OCI-LY1 (cell line): ENCODE results near the gene WBP2.

Experiments used
- EZH2 ChIP-seq: fragments of 200-600 bp; sonication (generic), shearing (Covaris generic); IDR thresholded peaks from 2 replicates; pipeline ENCODE4 v1.8.0; 2017; ENCODE audit warnings: borderline replicate concordance, mixed run types, mild to moderate bottlenecking, antibody characterized with exemption, low read length, moderate library complexity, mixed read lengths
- TF ChIP-seq, protein P1 (sequence below): fragments of 200-600 bp; sonication (generic), shearing (Covaris generic); IDR thresholded peaks from 2 replicates; pipeline ENCODE4 v1.5.1; 2017; ENCODE audit warnings: mild to moderate bottlenecking, antibody characterized with exemption, low read length, moderate library complexity, mixed read lengths

DNA sequence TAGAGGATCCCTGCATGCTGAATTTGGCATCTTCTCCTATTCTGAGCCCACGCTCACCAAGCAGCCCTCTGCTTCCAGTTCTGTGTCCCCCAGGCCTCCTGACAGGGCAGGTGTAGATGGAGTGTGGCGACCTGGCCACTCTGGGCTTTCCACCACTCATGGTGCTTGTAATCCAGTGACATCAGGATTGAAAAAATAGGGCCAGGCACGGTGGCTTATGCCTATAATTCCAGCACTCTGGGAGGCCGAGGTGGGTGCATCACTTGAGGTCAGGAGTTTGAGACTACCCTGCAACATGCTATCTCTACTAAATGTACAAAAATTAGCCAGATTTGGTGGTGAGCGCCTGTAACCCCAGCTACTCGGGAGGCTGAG lies 41.1 kb downstream of the WBP2 start:
- TF ChIP-seq, protein P1, sequence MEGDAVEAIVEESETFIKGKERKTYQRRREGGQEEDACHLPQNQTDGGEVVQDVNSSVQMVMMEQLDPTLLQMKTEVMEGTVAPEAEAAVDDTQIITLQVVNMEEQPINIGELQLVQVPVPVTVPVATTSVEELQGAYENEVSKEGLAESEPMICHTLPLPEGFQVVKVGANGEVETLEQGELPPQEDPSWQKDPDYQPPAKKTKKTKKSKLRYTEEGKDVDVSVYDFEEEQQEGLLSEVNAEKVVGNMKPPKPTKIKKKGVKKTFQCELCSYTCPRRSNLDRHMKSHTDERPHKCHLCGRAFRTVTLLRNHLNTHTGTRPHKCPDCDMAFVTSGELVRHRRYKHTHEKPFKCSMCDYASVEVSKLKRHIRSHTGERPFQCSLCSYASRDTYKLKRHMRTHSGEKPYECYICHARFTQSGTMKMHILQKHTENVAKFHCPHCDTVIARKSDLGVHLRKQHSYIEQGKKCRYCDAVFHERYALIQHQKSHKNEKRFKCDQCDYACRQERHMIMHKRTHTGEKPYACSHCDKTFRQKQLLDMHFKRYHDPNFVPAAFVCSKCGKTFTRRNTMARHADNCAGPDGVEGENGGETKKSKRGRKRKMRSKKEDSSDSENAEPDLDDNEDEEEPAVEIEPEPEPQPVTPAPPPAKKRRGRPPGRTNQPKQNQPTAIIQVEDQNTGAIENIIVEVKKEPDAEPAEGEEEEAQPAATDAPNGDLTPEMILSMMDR, result no peak
- TF ChIP-seq EZH2, result no peak
